Progenitor cell of endocrine pancreas (in vitro differentiated cells): ENCODE results near the gene HIP1. TPM values are rescaled to one million over a fixed set of nuclear protein-coding genes. Genes with fewer than 3 reads are reported as not detected.

Source experiments
- DNase-seq: peaks from one replicate; pipeline ENCODE4 v3.0.0; 2021; ENCODE audit warnings: low spot score; ENCODE audit not compliant: unreplicated experiment
- H3K27ac Mint-ChIP-seq: 2 replicates; pipeline ENCODE4 v1.8.0; 2021; ENCODE audit warnings: mild to moderate bottlenecking, moderate library complexity, mixed read lengths
- H3K27me3 Mint-ChIP-seq: 2 replicates; pipeline ENCODE4 v1.8.0; 2021; ENCODE audit warnings: mixed read lengths
- H3K36me3 Mint-ChIP-seq: 2 replicates; pipeline ENCODE4 v1.8.0; 2022; ENCODE audit warnings: mixed read lengths; ENCODE audit not compliant: insufficient read depth
- H3K4me1 Mint-ChIP-seq: 2 replicates; pipeline ENCODE4 v1.8.0; 2021; ENCODE audit warnings: low read depth, mixed read lengths
- H3K4me3 Mint-ChIP-seq: 2 replicates; pipeline ENCODE4 v1.8.0; 2021; ENCODE audit warnings: low read depth, mild to moderate bottlenecking, moderate library complexity, mixed read lengths
- H3K9me3 Mint-ChIP-seq: 2 replicates; pipeline ENCODE4 v1.8.0; 2021; ENCODE audit warnings: low read depth, mixed read lengths
- CTCF ChIP-seq: fragments of 200-600 bp; sonication (generic); IDR thresholded peaks from one replicate; pipeline ENCODE4 v1.5.0; 2021; ENCODE audit warnings: antibody characterized with exemption, mild to moderate bottlenecking; ENCODE audit not compliant: unreplicated experiment
- total RNA-seq: library from RNA; stranded (reverse); gene quantifications from 2 replicates; pipeline ENCODE4 v1.2.1, GENCODE V29; 2021

The HIP1 gene
- total RNA-seq, 1 donor from 2014 or later, result 66.6 TPM

GRCh38 chr7:75625868-75626267 lies 112.9 kb downstream of the HIP1 start:
- Mint-ChIP-seq H3K27ac (no peak overlapping the region), H3K9me3 (peaks cover 4% of the 10 kb centered on the region), H3K36me3 (peaks cover 33% of the 10 kb centered on the region), H3K27me3 (no peaks in the 10 kb centered on the region), H3K4me1 (peaks cover 2% of the 10 kb centered on the region), H3K4me3 (no peak overlapping the region)
- DNase-seq, result no peak
- no peak for TF ChIP-seq CTCF

GRCh38 chr7:75624134-75624832 lies 114.5 kb downstream of the HIP1 start:
- Mint-ChIP-seq H3K4me3 (no peak overlapping the region), H3K27me3 (no peaks in the 10 kb centered on the region), H3K27ac (no peak overlapping the region), H3K4me1 (no peaks in the 10 kb centered on the region), H3K36me3 (peaks cover 31% of the 10 kb centered on the region), H3K9me3 (peaks cover 4% of the 10 kb centered on the region)
- no peak for DNase-seq
- no peak for TF ChIP-seq CTCF

- no peak for TF ChIP-seq CTCF
- no peaks in the 10 kb centered on the region for H3K4me1 Mint-ChIP-seq
- peaks cover 25% of the 10 kb centered on the region for H3K36me3 Mint-ChIP-seq
- H3K9me3 Mint-ChIP-seq, result peaks cover 4% of the 10 kb centered on the region
- H3K27me3 Mint-ChIP-seq, result no peaks in the 10 kb centered on the region
- peak overlapping the region; percentile 21 for H3K27ac Mint-ChIP-seq
- H3K4me3 Mint-ChIP-seq, result no peak overlapping the region
- no peak for DNase-seq
Observed at GRCh38 chr7:75623390-75624133, 115.2 kb downstream of the HIP1 start.

- TF ChIP-seq CTCF, result no peak
- Mint-ChIP-seq H3K27ac (peak overlapping the region; percentile 81), H3K4me3 (no peak overlapping the region), H3K4me1 (no peaks in the 10 kb centered on the region), H3K27me3 (no peaks in the 10 kb centered on the region), H3K9me3 (no peaks in the 10 kb centered on the region), H3K36me3 (peaks cover 8% of the 10 kb centered on the region)
- no peak for DNase-seq
Observed at GRCh38 chr7:75621124-75621523, 117.6 kb downstream of the HIP1 start.

GRCh38 chr7:75619636-75620035 lies 119.1 kb downstream of the HIP1 start:
- no peak for DNase-seq
- no peak overlapping the region for H3K27ac Mint-ChIP-seq
- TF ChIP-seq CTCF, result no peak
- H3K4me3 Mint-ChIP-seq, result no peak overlapping the region
- no peaks in the 10 kb centered on the region for H3K4me1 Mint-ChIP-seq
- H3K27me3 Mint-ChIP-seq, result no peaks in the 10 kb centered on the region
- no peaks in the 10 kb centered on the region for H3K9me3 Mint-ChIP-seq
- H3K36me3 Mint-ChIP-seq, result peaks cover 8% of the 10 kb centered on the region
